ENCODE measurements around the gene DRD1. TPM values are rescaled to one million over a fixed set of nuclear protein-coding genes. Genes with fewer than 3 reads are reported as not detected.

Gene DRD1
- total RNA-seq, 1 experiment from 2014 or later, result 0.54 TPM

- TF ChIP-seq, protein P1, sequence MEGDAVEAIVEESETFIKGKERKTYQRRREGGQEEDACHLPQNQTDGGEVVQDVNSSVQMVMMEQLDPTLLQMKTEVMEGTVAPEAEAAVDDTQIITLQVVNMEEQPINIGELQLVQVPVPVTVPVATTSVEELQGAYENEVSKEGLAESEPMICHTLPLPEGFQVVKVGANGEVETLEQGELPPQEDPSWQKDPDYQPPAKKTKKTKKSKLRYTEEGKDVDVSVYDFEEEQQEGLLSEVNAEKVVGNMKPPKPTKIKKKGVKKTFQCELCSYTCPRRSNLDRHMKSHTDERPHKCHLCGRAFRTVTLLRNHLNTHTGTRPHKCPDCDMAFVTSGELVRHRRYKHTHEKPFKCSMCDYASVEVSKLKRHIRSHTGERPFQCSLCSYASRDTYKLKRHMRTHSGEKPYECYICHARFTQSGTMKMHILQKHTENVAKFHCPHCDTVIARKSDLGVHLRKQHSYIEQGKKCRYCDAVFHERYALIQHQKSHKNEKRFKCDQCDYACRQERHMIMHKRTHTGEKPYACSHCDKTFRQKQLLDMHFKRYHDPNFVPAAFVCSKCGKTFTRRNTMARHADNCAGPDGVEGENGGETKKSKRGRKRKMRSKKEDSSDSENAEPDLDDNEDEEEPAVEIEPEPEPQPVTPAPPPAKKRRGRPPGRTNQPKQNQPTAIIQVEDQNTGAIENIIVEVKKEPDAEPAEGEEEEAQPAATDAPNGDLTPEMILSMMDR (IDR thresholded peaks at IDR 0.05 in 2 of 3, conservative IDR thresholded peaks at IDR 0.05 in 1 of 3; ENCODE audit: borderline replicate concordance in 1 of 3, insufficient read depth in 1 of 3, low read depth in 2 of 3, low read length in 2 of 3), result no peak
- TF ChIP-seq, protein P2, sequence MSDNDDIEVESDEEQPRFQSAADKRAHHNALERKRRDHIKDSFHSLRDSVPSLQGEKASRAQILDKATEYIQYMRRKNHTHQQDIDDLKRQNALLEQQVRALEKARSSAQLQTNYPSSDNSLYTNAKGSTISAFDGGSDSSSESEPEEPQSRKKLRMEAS (IDR thresholded peaks at IDR 0.05), result no peak
Observed at GRCh38 chr5:175483337-175483736, 39.4 kb upstream of the DRD1 start (continued).

DNA sequence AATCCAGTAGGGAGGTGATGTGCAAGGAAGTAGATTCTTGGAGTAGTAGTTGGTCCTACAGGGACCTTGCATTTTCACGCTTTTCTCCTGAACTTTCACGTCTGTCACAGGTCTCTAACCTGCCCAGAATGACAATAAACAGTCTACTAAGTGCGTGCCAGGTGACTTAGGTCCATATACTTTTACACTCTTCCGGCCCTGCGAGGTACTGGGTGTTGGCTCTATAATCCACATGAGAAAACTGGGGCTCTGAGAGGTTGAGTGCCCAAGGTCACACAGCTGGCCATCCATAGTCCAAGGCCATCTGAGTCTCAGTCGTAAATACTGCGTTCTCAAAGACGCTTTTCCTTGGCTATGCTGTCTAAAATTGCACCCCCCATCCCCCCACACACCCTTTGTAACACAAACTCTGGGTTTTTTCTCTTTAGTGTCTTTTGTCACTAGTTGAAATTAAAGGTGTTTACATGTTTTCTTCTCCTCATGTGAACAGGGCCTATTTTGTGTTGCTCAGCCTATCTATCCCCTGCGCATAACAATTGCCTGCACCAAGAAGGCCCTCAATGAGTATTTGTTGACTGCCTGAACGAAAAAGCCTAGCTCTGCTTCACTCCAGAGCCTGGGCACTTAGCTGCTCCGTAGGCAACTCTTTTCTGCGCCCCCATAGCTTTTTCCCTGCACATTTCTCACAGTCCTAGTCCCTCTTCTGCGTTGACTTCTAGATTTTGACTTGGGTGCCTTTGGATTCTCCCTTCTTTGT is 35.3 kb upstream of the DRD1 start:
- peaks cover 7 to 14% of the 10 kb centered on the region in 2 experiments; a peak in 3 of 4 replicates for H3K4me1 ChIP-seq (ENCODE audit: control insufficient read depth in 1 of 2, insufficient read depth in 2 of 2, low read length in 2 of 2)
- H4K20me1 ChIP-seq (ENCODE audit: insufficient read depth), result peaks cover 20% of the 10 kb centered on the region; the same call in 1 of the 2 replicates
- H2AFZ ChIP-seq (ENCODE audit: low read depth, low read length, poor library complexity, severe bottlenecking), result no peak overlapping the region
- no peaks in the 10 kb centered on the region for H3K9me2 ChIP-seq (ENCODE audit: insufficient read depth)
- H3K27me3 ChIP-seq (ENCODE audit: insufficient read depth, low read length), result no peaks in the 10 kb centered on the region
- intact Hi-C loops (cut with micrococcal nuclease), result no loop called here
- ATAC-seq, result 0 out of 2 replicates have a peak, but pooled peaks have one; percentile 6
- BruUV-seq (replicated peaks), result TSS peak; percentile 59
- no peak for DNase-seq (ENCODE audit: low read depth, low spot score)
- H3K36me3 ChIP-seq (ENCODE audit: control insufficient read depth in 1 of 2, insufficient read depth in 2 of 2, low read length in 2 of 2), result peaks cover 16 to 23% of the 10 kb centered on the region in 2 experiments; a peak in 3 of 4 replicates
- peaks cover 59% of the 10 kb centered on the region for H3K79me2 ChIP-seq (ENCODE audit: insufficient read depth, low read length)
- TF ChIP-seq JUND (IDR thresholded peaks at IDR 0.05), result no peak
- TF ChIP-seq, protein P2 (IDR thresholded peaks at IDR 0.05), result peak; percentile 8; the same call in 1 of the 2 replicates
- ChIA-PET RAD21 (ENCODE audit: low non-redundant PET in 1 of 2, low total read pairs in 2 of 2, uncharacterized antibody in 2 of 2, unreplicated experiment in 2 of 2) (no interaction called here), CTCF (interaction anchor here (0.7 kb wide), 1 partner anchor 1098 kb away, joined by 3 read pairs; no protein-coding TSS in a partner anchor), POLR2A (no interaction called here)
- H3K4me3 ChIP-seq (replicated peaks in 1 of 2; ENCODE audit: low read depth in 1 of 2, low read length in 2 of 2), result peak overlapping the region; percentile 89 to 96
- peak overlapping the region; percentile 86 for H3K4me2 ChIP-seq (ENCODE audit: low read length)
- no peaks in the 10 kb centered on the region for H3K9me3 ChIP-seq (ENCODE audit: control insufficient read depth in 1 of 2, insufficient read depth in 1 of 2, low read depth in 1 of 2, low read length in 2 of 2)
- H3K27ac ChIP-seq (ENCODE audit: low read depth, low read length), result peak overlapping the region; percentile 82
- H3K9ac ChIP-seq (ENCODE audit: low read length), result peak overlapping the region; percentile 95

Data from HCT116 (cell line).